ES-I3 (cell line): Measurements from ENCODE around the gene MARK1.

Experiments used
- H3K36me3 ChIP-seq: 2 replicates; pipeline ENCODE4 v1.6.1; 2013; ENCODE audit warnings: mild to moderate bottlenecking, low read length, control low read depth, moderate library complexity; ENCODE audit not compliant: insufficient read depth
- H3K4me1 ChIP-seq: 2 replicates; pipeline ENCODE4 v1.6.1; 2013; ENCODE audit warnings: mild to moderate bottlenecking, control low read depth, low read length; ENCODE audit not compliant: insufficient read depth
- H3K9ac ChIP-seq: 2 replicates; pipeline ENCODE4 v1.6.1; 2013; ENCODE audit warnings: low read depth, mild to moderate bottlenecking, low read length, moderate library complexity
- H3K9me3 ChIP-seq: 2 replicates; pipeline ENCODE4 v1.6.1; 2013; ENCODE audit warnings: mild to moderate bottlenecking, low read length, moderate library complexity; ENCODE audit not compliant: control insufficient read depth, insufficient read depth

MARK1 gene

GRCh38 chr1:220514256-220514655, 13.7 kb upstream of the MARK1 start:
- Histone ChIP-seq H3K36me3 (no peaks in the 10 kb centered on the region), H3K4me1 (peaks cover 21% of the 10 kb centered on the region; the same call in 1 of the 2 replicates), H3K9me3 (no peaks in the 10 kb centered on the region), H3K9ac (no peak overlapping the region)

DNA sequence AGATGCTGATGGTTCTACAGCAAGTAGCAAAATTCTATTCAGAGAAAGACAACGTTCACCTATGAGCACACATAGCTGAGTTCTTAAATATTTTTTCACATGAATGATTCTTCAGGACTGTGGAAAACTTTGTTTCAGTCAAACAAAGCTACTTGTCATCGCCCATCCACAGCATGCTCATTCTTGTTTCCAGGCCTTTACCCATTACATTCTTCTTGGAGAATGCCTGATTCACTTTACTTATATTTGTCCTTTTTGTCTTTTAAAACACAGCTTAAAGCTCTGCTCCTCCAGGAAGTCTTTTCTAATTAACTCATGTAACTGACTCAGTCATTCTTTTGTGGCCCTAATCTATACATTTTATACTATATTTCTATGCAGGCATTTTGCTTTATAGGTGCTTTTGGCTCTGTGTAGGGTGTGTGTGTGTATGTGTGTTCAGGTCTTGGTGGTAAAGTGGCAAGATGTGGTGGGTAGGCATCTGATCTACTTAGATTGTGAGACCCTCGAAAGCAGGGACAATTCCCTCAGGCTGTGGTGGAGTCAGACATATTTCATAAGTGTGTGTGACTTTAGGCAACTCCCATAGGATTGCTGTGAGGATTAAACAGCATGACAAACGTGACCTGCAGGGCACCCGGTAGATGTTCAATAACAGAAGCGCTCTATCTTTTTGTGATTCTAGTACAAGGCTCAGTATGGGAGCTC, 11.8 kb upstream of the MARK1 start:
- no peak overlapping the region for H3K9ac ChIP-seq

GRCh38 chr1:220516722-220517042, 11.3 kb upstream of the MARK1 start:
- Histone ChIP-seq H3K36me3 (no peaks in the 10 kb centered on the region), H3K9ac (no peak overlapping the region), H3K9me3 (no peaks in the 10 kb centered on the region)

More for the DNA sequence above, 11.8 kb upstream of the MARK1 start:
- peaks cover 20% of the 10 kb centered on the region; the same call in 1 of the 2 replicates for H3K4me1 ChIP-seq
- no peaks in the 10 kb centered on the region for H3K36me3 ChIP-seq
- H3K9me3 ChIP-seq = no peaks in the 10 kb centered on the region

GRCh38 chr1:220521778-220522177, 6.2 kb upstream of the MARK1 start:
- Histone ChIP-seq H3K9ac (no peak overlapping the region), H3K9me3 (no peaks in the 10 kb centered on the region), H3K4me1 (peaks cover 2% of the 10 kb centered on the region; the same call in 1 of the 2 replicates), H3K36me3 (no peaks in the 10 kb centered on the region)

More at GRCh38 chr1:220516722-220517042, 11.3 kb upstream of the MARK1 start:
- H3K4me1 ChIP-seq = peaks cover 15% of the 10 kb centered on the region; the same call in 1 of the 2 replicates

- H3K9ac ChIP-seq = no peak overlapping the region
- H3K36me3 ChIP-seq = no peaks in the 10 kb centered on the region
- H3K4me1 ChIP-seq = no peaks in the 10 kb centered on the region
- no peaks in the 10 kb centered on the region for H3K9me3 ChIP-seq
Measured at GRCh38 chr1:220526294-220526693, 1.6 kb upstream of the MARK1 start.

GRCh38 chr1:220527279-220527907, 543 bp upstream of the MARK1 start:
- no peaks in the 10 kb centered on the region for H3K4me1 ChIP-seq
- H3K9ac ChIP-seq = peak overlapping the region; percentile 90
- H3K9me3 ChIP-seq = no peaks in the 10 kb centered on the region
- H3K36me3 ChIP-seq = no peaks in the 10 kb centered on the region

- Histone ChIP-seq H3K4me1 (no peaks in the 10 kb centered on the region), H3K36me3 (no peaks in the 10 kb centered on the region), H3K9ac (peak overlapping the region; percentile 90), H3K9me3 (no peaks in the 10 kb centered on the region)
Measured at GRCh38 chr1:220528679-220529501, 954 bp downstream of the MARK1 start.

DNA sequence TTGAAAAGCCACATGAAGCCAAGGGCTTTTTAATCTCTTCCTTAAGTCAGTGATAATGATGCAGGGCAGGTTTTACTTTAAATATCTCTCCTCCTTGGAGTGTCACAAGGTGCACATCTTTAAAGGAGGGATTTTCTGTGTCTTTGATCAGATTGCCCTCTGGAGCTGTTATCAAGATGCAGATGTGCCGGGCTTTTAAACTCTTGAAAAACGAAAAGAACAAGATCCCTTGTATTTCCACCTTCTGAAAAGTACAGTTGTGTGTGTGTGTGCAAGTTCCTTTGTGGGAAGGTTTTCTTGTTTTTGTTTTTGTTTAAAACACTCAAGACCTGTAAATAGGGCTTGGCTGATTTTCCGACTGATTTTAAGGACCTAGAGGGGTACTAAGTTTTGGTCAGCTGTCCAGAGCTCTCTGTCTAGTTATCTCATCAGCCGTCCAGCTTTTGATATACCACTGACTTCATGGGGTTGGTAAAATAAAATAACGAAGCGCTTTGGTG, 1.6 kb downstream of the MARK1 start:
- Histone ChIP-seq H3K9me3 (no peaks in the 10 kb centered on the region), H3K4me1 (no peaks in the 10 kb centered on the region), H3K36me3 (no peaks in the 10 kb centered on the region), H3K9ac (peak overlapping the region; percentile 90)

GRCh38 chr1:220533504-220534109, 5.7 kb downstream of the MARK1 start:
- Histone ChIP-seq H3K36me3 (no peaks in the 10 kb centered on the region), H3K4me1 (no peaks in the 10 kb centered on the region), H3K9me3 (no peaks in the 10 kb centered on the region; the same call in 1 of the 2 replicates), H3K9ac (no peak overlapping the region)

GRCh38 chr1:220544901-220545303, 17.0 kb downstream of the MARK1 start:
- Histone ChIP-seq H3K36me3 (no peaks in the 10 kb centered on the region), H3K9me3 (no peaks in the 10 kb centered on the region), H3K4me1 (no peaks in the 10 kb centered on the region; the same call in none of the 2 replicates), H3K9ac (no peak overlapping the region)

GRCh38 chr1:220550811-220551399, 23.0 kb downstream of the MARK1 start:
- Histone ChIP-seq H3K9ac (no peak overlapping the region), H3K36me3 (no peaks in the 10 kb centered on the region), H3K4me1 (no peaks in the 10 kb centered on the region), H3K9me3 (no peaks in the 10 kb centered on the region)

DNA sequence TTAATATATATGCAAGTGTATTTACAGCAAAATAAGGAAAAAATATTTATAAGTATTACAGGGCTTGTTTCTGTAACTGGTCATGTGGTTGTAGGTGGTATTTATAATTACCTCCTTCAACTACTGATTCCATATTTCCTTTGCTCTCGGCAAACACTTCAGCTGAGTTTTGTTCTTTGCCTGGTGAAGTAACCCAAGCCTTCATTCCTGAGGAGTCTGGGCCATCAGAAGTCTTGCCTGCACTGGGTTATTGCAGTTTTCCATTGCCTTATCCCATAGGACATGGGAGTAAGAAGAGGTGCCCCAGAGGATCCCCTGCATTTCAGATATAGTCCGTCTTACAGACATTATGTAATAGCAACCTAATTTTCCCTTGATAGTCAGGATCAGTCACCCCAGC, 23.8 kb downstream of the MARK1 start:
- no peaks in the 10 kb centered on the region for H3K36me3 ChIP-seq
- H3K9me3 ChIP-seq = no peaks in the 10 kb centered on the region
- no peaks in the 10 kb centered on the region for H3K4me1 ChIP-seq
- H3K9ac ChIP-seq = no peak overlapping the region

DNA sequence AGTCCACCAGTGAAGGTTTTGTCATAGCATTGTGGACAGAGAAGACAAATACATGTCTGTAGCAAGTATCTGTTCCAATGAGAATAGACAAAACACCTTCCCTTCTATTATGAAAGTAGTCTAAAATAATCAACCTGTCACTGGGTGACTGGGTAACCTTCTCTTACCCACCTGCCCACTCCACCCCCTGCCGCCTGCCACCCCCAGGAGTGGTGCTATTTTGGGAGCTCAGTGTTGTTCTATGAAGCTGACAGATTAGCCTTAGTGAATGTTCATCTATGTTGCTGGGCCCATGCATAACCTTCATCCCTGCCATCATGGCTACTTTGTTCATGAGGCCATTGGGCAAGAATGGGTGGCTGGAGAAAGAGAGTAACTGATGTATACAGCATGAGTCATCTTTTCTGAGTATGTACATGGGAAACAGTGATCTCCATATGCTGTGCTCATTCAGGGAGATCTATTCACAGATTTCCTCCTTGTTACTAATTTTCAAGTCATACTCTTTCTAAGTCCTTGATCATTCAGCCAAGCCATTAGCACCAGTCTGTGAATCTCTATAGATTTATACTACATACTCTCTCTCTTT, 24.8 kb downstream of the MARK1 start:
- no peaks in the 10 kb centered on the region for H3K36me3 ChIP-seq
- no peaks in the 10 kb centered on the region for H3K4me1 ChIP-seq
- H3K9ac ChIP-seq = no peak overlapping the region
- no peaks in the 10 kb centered on the region for H3K9me3 ChIP-seq
